HCT116 (cell line): ENCODE data around the gene MRPL34. TPM values are rescaled to one million over a fixed set of nuclear protein-coding genes. Genes with fewer than 3 reads are reported as not detected.

ENCODE experiments used
- ATAC-seq: fragments of 200-7000 bp; cut with Tn5 transposase; 2 replicates; pipeline ENCODE4 v1.9.1; 2020; ENCODE audit warnings: mild to moderate bottlenecking, moderate library complexity
- BruUV-seq: library from RNA; stranded (reverse); fragments of 400-500 nt; replicated peaks from 2 replicates; lab custom pipeline; 2021; lab: Mats Ljungman, UMichigan
- CTCF ChIA-PET: fragments of 300-600 bp; sonication (Branson Sonifier 250); formaldehyde crosslinking; loops from one replicate; lab custom pipeline; 2021; ENCODE audit warnings: antibody characterized with exemption; lab: Charles Lee
- POLR2A ChIA-PET: fragments of 300-600, 350-600 bp; sonication (Branson Sonifier 250); formaldehyde crosslinking; loops from one replicate; lab custom pipeline; 2021; ENCODE audit warnings: antibody characterized with exemption; lab: Charles Lee
- RAD21 ChIA-PET, 2 experiments: fragments of 300-600 bp; sonication (Branson Sonifier 250); formaldehyde crosslinking; loops; one replicate each; lab custom pipeline; 2023; ENCODE audit warnings: low total read pairs in 2 of 2; ENCODE audit not compliant: uncharacterized antibody in 2 of 2, unreplicated experiment in 2 of 2, low non-redundant PET in 1 of 2; lab: Charles Lee
- DNase-seq: peaks from one replicate; pipeline ENCODE4 v3.0.0-alpha.2; 2010; ENCODE audit warnings: low read depth, low spot score
- H2AFZ ChIP-seq: fragments of 200-600 bp; shearing (Covaris generic), sonication (generic); 2 replicates; pipeline ENCODE4 v1.6.1; 2017; ENCODE audit warnings: low read depth, mixed run types, mixed read lengths, antibody characterized with exemption, low read length; ENCODE audit not compliant: poor library complexity, severe bottlenecking
- H3K27ac ChIP-seq: 2 replicates; pipeline ENCODE4 v1.5.1; 2012; ENCODE audit warnings: low read depth, low read length
- H3K27me3 ChIP-seq: fragments of 200-600 bp; sonication (generic); 2 replicates; pipeline ENCODE4 v1.6.1; 2016; ENCODE audit warnings: mixed run types, low read length, mixed read lengths; ENCODE audit not compliant: insufficient read depth
- H3K36me3 ChIP-seq, 2 experiments: fragments of 200-500 bp in 1 of 2; fragments of 200-600 bp in 1 of 2; sonication (Bioruptor generic) in 1 of 2; sonication (generic) in 1 of 2; 2 replicates each; pipeline versions ENCODE4 v1.5.1 to v1.6.1; 2014 to 2016; ENCODE audit warnings: low read length in 2 of 2, inconsistent platforms in 1 of 2, mixed read lengths in 1 of 2, mixed run types in 1 of 2; ENCODE audit not compliant: insufficient read depth in 2 of 2, control insufficient read depth in 1 of 2
- H3K4me1 ChIP-seq, 2 experiments: fragments of 200-600 bp in 1 of 2; sonication (generic) in 1 of 2; 2 replicates each; pipeline versions ENCODE4 v1.5.1 to v1.6.1; 2012 to 2017; ENCODE audit warnings: low read length in 2 of 2, inconsistent platforms in 1 of 2, mild to moderate bottlenecking in 1 of 2, mixed read lengths in 1 of 2, mixed run types in 1 of 2, moderate library complexity in 1 of 2; ENCODE audit not compliant: insufficient read depth in 2 of 2, control insufficient read depth in 1 of 2
- H3K4me2 ChIP-seq: fragments of 200-600 bp; sonication (generic); 2 replicates; pipeline ENCODE4 v1.6.1; 2017; ENCODE audit warnings: mixed run types, low read length, mixed read lengths
- H3K4me3 ChIP-seq, 2 experiments: fragments of 200-600 bp in 1 of 2; sonication (generic) in 1 of 2; replicated peaks in 1 of 2; 2 replicates each; pipeline ENCODE4 v1.5.1; 2011 to 2016; ENCODE audit warnings: low read length in 2 of 2, control low read depth in 1 of 2, low read depth in 1 of 2, mild to moderate bottlenecking in 1 of 2, mixed read lengths in 1 of 2, mixed run types in 1 of 2
- H3K79me2 ChIP-seq: fragments of 200-600 bp; sonication (generic); 2 replicates; pipeline ENCODE4 v1.6.1; 2017; ENCODE audit warnings: mild to moderate bottlenecking, mixed run types, low read length, moderate library complexity, mixed read lengths; ENCODE audit not compliant: insufficient read depth
- H3K9ac ChIP-seq: fragments of 200-600 bp; sonication (generic); 2 replicates; pipeline ENCODE4 v1.6.1; 2016; ENCODE audit warnings: low read length, mixed read lengths
- H3K9me2 ChIP-seq: fragments of 200-600 bp; sonication (generic), shearing (Covaris generic); 2 replicates; pipeline ENCODE4 v1.6.1; 2017; ENCODE audit warnings: mixed run types, mild to moderate bottlenecking, moderate library complexity; ENCODE audit not compliant: insufficient read depth
- H3K9me3 ChIP-seq, 2 experiments: fragments of 200-500 bp in 1 of 2; fragments of 200-600 bp in 1 of 2; sonication (Bioruptor generic) in 1 of 2; sonication (generic) in 1 of 2; 2 replicates each; pipeline ENCODE4 v1.6.1; 2014 to 2017; ENCODE audit warnings: low read length in 2 of 2, mixed read lengths in 2 of 2, inconsistent platforms in 1 of 2, low read depth in 1 of 2, mild to moderate bottlenecking in 1 of 2, mixed run types in 1 of 2, moderate library complexity in 1 of 2; ENCODE audit not compliant: control insufficient read depth in 1 of 2, insufficient read depth in 1 of 2
- H4K20me1 ChIP-seq: fragments of 200-600 bp; sonication (generic), shearing (Covaris generic); 2 replicates; pipeline ENCODE4 v1.6.1; 2017; ENCODE audit warnings: mixed run types, mild to moderate bottlenecking, moderate library complexity; ENCODE audit not compliant: insufficient read depth
- CBX3 ChIP-seq: IDR thresholded peaks from 2 replicates; pipeline ENCODE4 v1.6.1; 2012; ENCODE audit warnings: low read depth
- CEBPB ChIP-seq: IDR thresholded peaks from 2 replicates; pipeline ENCODE4 v1.6.1; 2012; ENCODE audit warnings: low read depth
- EGR1 ChIP-seq: IDR thresholded peaks from 2 replicates; pipeline ENCODE4 v1.6.1; 2012; ENCODE audit warnings: low read depth
- EZH2 ChIP-seq: fragments of 200-600 bp; sonication (generic); IDR thresholded peaks from 2 replicates; pipeline ENCODE4 v1.6.1; 2017; ENCODE audit warnings: antibody characterized with exemption, mixed run types
- EZH2phosphoT487 ChIP-seq: fragments of 200-600 bp; IDR thresholded peaks from 2 replicates; pipeline ENCODE4 v1.6.1; 2018; ENCODE audit warnings: antibody characterized with exemption, borderline replicate concordance
- FOSL1 ChIP-seq: IDR thresholded peaks from 2 replicates; pipeline ENCODE4 v1.6.1; 2012; ENCODE audit warnings: low read depth
- POLR2AphosphoS5 ChIP-seq: IDR thresholded peaks from 2 replicates; pipeline ENCODE4 v1.6.1; 2011; ENCODE audit warnings: mild to moderate bottlenecking, low read depth, low read length, moderate library complexity
- SIN3A ChIP-seq: IDR thresholded peaks from 2 replicates; pipeline ENCODE4 v1.6.1; 2012; ENCODE audit warnings: low read depth
- SP1 ChIP-seq: IDR thresholded peaks from 2 replicates; pipeline ENCODE4 v1.6.1; 2012; ENCODE audit warnings: low read depth
- SRF ChIP-seq: IDR thresholded peaks from 2 replicates; pipeline ENCODE4 v1.6.1; 2012; ENCODE audit warnings: low read depth
- YY1 ChIP-seq: IDR thresholded peaks from 2 replicates; pipeline ENCODE4 v1.6.1; 2011; ENCODE audit warnings: low read length, low read depth, moderate library complexity, mild to moderate bottlenecking; ENCODE audit not compliant: insufficient replicate concordance; ENCODE audit errors: extremely low read depth
- ZNF274 ChIP-seq: fragments of 200-500 bp; sonication (Bioruptor generic); IDR thresholded peaks from 2 replicates; pipeline ENCODE4 v1.6.1; 2014; ENCODE audit warnings: mild to moderate bottlenecking, low read depth, low read length, inconsistent platforms
- intact Hi-C: fragments of 100-400 bp; cut with micrococcal nuclease; formaldehyde crosslinking; loops from 2 replicates; pipeline ENCODE4 v1.10.0; 2022
- total RNA-seq: library from RNA; stranded (reverse); gene quantifications from one replicate; pipeline ENCODE4 v1.2.1, GENCODE V29; 2021; ENCODE audit not compliant: unreplicated experiment
- TF ChIP-seq, protein P1 (sequence below): IDR thresholded peaks from 2 replicates; pipeline ENCODE4 v1.6.1; 2012
- TF ChIP-seq, protein P2 (sequence below): IDR thresholded peaks from 2 replicates; pipeline ENCODE4 v1.6.1; 2012; ENCODE audit warnings: low read depth
- TF ChIP-seq, protein P3 (sequence below), 3 experiments: fragments of 200-600 bp in 1 of 3; sonication (generic) in 1 of 3; IDR thresholded peaks in 2 of 3; conservative IDR thresholded peaks in 1 of 3; 2 replicates each; pipeline ENCODE4 v1.5.1; 2012 to 2017; ENCODE audit warnings: low read depth in 2 of 3, low read length in 2 of 3, antibody characterized with exemption in 1 of 3, borderline replicate concordance in 1 of 3, control low read depth in 1 of 3, mild to moderate bottlenecking in 1 of 3, mixed read lengths in 1 of 3, mixed run types in 1 of 3, moderate library complexity in 1 of 3; ENCODE audit not compliant: insufficient read depth in 1 of 3
- TF ChIP-seq, protein P4 (sequence below): IDR thresholded peaks from 2 replicates; pipeline ENCODE4 v1.6.1; 2011; ENCODE audit warnings: mild to moderate bottlenecking, low read length, moderate library complexity; ENCODE audit not compliant: insufficient replicate concordance; ENCODE audit errors: extremely low read depth

The MRPL34 gene
- total RNA-seq, 1 experiment from 2014 or later, result 114 TPM

DNA sequence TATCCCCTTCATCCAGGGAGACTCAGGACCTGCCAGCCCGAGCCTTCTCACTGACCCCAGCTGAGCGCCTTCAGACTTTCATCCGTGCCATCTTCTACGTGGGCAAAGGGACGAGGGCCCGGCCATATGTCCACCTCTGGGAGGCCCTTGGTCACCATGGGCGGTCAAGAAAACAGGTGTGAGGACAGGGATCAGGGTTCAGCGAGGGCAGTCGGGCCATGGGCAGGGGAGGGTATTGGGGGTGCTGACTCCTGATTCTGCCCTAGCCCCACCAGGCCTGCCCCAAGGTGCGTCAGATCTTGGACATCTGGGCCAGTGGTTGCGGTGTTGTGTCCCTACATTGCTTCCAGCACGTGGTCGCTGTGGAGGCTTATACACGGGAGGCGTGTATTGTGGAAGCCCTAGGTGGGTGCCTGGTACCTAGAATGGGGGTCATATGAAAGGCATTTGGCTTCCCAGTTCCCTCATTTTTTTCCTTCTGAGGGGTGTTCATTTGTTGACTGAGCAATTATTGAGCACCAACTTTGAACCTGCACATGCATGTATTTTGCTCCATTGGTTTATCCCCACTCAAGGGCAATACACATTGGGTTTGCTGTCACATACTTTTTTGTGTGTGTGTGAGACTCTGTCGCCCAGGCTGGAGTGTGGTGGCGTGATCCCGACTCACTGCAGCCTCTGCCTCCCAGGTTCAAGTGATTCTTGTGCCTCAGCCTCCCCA lies 20.1 kb upstream of the MRPL34 start (continued):
- TF ChIP-seq CEBPB (no peak), EZH2 (no peak), YY1 (no peak), SRF (no peak), SP1 (no peak), EZH2phosphoT487 (no peak)
- TF ChIP-seq, protein P1, sequence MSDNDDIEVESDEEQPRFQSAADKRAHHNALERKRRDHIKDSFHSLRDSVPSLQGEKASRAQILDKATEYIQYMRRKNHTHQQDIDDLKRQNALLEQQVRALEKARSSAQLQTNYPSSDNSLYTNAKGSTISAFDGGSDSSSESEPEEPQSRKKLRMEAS, result no peak

DNA sequence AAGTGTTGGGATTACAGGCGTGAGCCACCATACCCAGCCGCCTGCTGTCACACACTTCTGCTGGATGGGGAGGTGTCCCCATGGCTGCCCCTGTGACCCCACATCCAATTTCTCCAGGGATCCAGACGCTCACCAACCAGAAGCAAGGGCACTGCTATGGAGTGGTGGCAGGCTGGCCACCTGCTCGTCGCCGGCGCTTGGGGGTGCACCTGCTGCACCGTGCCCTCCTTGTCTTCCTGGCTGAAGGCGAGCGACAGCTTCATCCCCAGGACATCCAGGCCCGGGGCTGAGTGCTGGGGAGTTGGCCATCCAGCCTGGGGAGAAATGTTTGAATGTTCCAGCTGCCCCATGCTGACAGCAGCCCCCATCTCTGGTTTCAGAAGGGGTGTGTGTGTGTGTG lies 19.4 kb upstream of the MRPL34 start:
- Histone ChIP-seq H3K4me1 (peaks cover 0 to 40% of the 10 kb centered on the region in 2 experiments; a peak in 2 of 4 replicates), H3K9me3 (no peaks in the 10 kb centered on the region), H3K4me3 (no peak overlapping the region), H3K9me2 (no peaks in the 10 kb centered on the region), H2AFZ (no peak overlapping the region), H3K79me2 (peaks cover 12% of the 10 kb centered on the region; the same call in 1 of the 2 replicates), H3K4me2 (no peak overlapping the region), H3K9ac (no peak overlapping the region), H3K27ac (no peak overlapping the region), H3K36me3 (peaks cover 0 to 6% of the 10 kb centered on the region in 2 experiments; a peak in 1 of 4 replicates), H4K20me1 (no peaks in the 10 kb centered on the region), H3K27me3 (no peaks in the 10 kb centered on the region)
- intact Hi-C loops, result no loop called here
- ChIA-PET POLR2A (no interaction called here), RAD21 (no interaction called here), CTCF (interaction anchor here (0.6 kb wide), 1 partner anchor 218 kb away, joined by 3 read pairs; no protein-coding TSS in a partner anchor)
- ATAC-seq (no peak), DNase-seq (no peak)
- TF ChIP-seq CBX3, result no peak
- TF ChIP-seq CEBPB, result no peak
- TF ChIP-seq SRF, result no peak
- no peak for TF ChIP-seq SP1
- TF ChIP-seq, protein P2, sequence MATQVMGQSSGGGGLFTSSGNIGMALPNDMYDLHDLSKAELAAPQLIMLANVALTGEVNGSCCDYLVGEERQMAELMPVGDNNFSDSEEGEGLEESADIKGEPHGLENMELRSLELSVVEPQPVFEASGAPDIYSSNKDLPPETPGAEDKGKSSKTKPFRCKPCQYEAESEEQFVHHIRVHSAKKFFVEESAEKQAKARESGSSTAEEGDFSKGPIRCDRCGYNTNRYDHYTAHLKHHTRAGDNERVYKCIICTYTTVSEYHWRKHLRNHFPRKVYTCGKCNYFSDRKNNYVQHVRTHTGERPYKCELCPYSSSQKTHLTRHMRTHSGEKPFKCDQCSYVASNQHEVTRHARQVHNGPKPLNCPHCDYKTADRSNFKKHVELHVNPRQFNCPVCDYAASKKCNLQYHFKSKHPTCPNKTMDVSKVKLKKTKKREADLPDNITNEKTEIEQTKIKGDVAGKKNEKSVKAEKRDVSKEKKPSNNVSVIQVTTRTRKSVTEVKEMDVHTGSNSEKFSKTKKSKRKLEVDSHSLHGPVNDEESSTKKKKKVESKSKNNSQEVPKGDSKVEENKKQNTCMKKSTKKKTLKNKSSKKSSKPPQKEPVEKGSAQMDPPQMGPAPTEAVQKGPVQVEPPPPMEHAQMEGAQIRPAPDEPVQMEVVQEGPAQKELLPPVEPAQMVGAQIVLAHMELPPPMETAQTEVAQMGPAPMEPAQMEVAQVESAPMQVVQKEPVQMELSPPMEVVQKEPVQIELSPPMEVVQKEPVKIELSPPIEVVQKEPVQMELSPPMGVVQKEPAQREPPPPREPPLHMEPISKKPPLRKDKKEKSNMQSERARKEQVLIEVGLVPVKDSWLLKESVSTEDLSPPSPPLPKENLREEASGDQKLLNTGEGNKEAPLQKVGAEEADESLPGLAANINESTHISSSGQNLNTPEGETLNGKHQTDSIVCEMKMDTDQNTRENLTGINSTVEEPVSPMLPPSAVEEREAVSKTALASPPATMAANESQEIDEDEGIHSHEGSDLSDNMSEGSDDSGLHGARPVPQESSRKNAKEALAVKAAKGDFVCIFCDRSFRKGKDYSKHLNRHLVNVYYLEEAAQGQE, result no peak
- no peak for TF ChIP-seq EZH2phosphoT487
- TF ChIP-seq FOSL1, result no peak
- TF ChIP-seq, protein P3, sequence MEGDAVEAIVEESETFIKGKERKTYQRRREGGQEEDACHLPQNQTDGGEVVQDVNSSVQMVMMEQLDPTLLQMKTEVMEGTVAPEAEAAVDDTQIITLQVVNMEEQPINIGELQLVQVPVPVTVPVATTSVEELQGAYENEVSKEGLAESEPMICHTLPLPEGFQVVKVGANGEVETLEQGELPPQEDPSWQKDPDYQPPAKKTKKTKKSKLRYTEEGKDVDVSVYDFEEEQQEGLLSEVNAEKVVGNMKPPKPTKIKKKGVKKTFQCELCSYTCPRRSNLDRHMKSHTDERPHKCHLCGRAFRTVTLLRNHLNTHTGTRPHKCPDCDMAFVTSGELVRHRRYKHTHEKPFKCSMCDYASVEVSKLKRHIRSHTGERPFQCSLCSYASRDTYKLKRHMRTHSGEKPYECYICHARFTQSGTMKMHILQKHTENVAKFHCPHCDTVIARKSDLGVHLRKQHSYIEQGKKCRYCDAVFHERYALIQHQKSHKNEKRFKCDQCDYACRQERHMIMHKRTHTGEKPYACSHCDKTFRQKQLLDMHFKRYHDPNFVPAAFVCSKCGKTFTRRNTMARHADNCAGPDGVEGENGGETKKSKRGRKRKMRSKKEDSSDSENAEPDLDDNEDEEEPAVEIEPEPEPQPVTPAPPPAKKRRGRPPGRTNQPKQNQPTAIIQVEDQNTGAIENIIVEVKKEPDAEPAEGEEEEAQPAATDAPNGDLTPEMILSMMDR (IDR thresholded peaks at IDR 0.05 in 2 of 3, conservative IDR thresholded peaks at IDR 0.05 in 1 of 3; ENCODE audit: borderline replicate concordance in 1 of 3, insufficient read depth in 1 of 3, low read depth in 2 of 3, low read length in 2 of 3), result no peak
- no peak for TF ChIP-seq SIN3A
- TF ChIP-seq ZNF274, result no peak
- TF ChIP-seq, protein P4, sequence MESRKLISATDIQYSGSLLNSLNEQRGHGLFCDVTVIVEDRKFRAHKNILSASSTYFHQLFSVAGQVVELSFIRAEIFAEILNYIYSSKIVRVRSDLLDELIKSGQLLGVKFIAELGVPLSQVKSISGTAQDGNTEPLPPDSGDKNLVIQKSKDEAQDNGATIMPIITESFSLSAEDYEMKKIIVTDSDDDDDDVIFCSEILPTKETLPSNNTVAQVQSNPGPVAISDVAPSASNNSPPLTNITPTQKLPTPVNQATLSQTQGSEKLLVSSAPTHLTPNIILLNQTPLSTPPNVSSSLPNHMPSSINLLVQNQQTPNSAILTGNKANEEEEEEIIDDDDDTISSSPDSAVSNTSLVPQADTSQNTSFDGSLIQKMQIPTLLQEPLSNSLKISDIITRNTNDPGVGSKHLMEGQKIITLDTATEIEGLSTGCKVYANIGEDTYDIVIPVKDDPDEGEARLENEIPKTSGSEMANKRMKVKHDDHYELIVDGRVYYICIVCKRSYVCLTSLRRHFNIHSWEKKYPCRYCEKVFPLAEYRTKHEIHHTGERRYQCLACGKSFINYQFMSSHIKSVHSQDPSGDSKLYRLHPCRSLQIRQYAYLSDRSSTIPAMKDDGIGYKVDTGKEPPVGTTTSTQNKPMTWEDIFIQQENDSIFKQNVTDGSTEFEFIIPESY, result no peak
- no peak for TF ChIP-seq EGR1
- no peak for TF ChIP-seq EZH2
- TF ChIP-seq POLR2AphosphoS5, result no peak
- BruUV-seq, result no TSS peak
